ENCODE results near the gene ETNK2. TPM values are rescaled to one million over a fixed set of nuclear protein-coding genes. Genes with fewer than 3 reads are reported as not detected.

Gene ETNK2
- total and polyA plus RNA-seq, 2 of the 4 experiments (the other 2 are of a cell fraction), result 18.9 to 26.0 TPM

DNA sequence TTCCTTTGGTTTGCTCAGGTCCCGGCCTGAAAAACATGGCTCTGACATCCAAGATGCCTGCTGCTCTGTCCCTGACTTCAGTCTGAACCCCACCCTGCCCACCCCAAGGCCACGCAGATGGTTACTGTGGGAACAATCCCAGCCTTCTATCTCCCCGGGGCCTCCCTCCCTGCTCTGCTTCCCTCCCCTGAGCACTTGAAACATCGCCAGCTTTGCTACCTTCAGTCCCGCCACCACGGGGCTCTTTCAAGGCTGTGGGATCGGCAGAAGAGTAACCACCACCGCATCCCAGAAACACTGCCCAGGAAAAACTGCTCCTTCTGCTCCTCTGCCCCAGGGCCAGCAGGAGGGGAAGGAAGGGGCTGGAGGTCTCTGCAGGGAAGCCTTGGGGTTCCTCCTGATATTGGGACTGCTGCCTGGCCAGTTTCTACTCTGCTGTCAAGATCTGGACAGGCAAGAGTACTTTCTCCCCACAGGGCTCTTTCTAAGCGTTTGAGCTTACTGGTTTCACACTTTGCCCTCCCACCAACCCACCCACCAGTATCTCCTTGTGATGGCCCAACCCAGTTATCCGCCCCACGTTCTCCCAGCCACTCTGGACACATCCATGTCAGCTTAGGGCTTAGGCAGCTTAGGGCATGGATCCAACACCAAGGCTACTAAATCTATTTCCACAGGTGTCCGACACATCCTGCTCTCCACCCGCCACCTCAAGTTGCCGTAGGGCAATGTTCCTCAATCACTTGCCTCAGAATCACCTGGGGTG lies 8.4 kb downstream of the ETNK2 start:
- Histone ChIP-seq H2BK15ac (ENCODE audit: low read depth, low read length) (no peak overlapping the region), H3K4me1 (ENCODE audit: control insufficient read depth, insufficient read depth, low read length) (no peaks in the 10 kb centered on the region), H3K9me1 (ENCODE audit: insufficient read depth, low read length) (no peaks in the 10 kb centered on the region), H4K91ac (ENCODE audit: insufficient read depth, low read depth, low read length) (no peak overlapping the region), H4K20me1 (ENCODE audit: insufficient read depth, low read length) (no peaks in the 10 kb centered on the region), H2AK9ac (replicated peaks; ENCODE audit: low read depth, low read length, poor library complexity) (no peak overlapping the region), H2AK5ac (ENCODE audit: low read depth, low read length) (no peak overlapping the region), H3K56ac (ENCODE audit: extremely low read depth, insufficient read depth, low read length) (no peak overlapping the region), H3K79me1 (ENCODE audit: low read depth in 1 of 2, low read length in 2 of 2) (no peaks in the 10 kb centered on the region; a peak in 1 of 4 replicates), H3K36me3 (ENCODE audit: control insufficient read depth, insufficient read depth, low read length) (peaks cover 25% of the 10 kb centered on the region), H4K8ac (ENCODE audit: low read depth in 2 of 2, low read length in 2 of 2) (no peak overlapping the region), H3K18ac (ENCODE audit: low read depth, low read length) (no peak overlapping the region), H2BK120ac (ENCODE audit: low read depth, low read length) (no peak overlapping the region), H3K14ac (replicated peaks; ENCODE audit: low read depth, low read length) (no peak overlapping the region), H3K4me2 (ENCODE audit: low read depth, low read length) (no peak overlapping the region), H3K27me3 (ENCODE audit: control insufficient read depth, insufficient read depth, low read length) (no peaks in the 10 kb centered on the region), H3K9ac (ENCODE audit: low read depth, low read length) (no peak overlapping the region), H3K27ac (ENCODE audit: insufficient read depth, low read length) (no peak overlapping the region), H3K4ac (ENCODE audit: low read depth, low read length) (no peak overlapping the region), H2BK20ac (ENCODE audit: low read depth, low read length) (no peak overlapping the region), H4K5ac (ENCODE audit: low read depth, low read length) (no peak overlapping the region), H3K9me3 (ENCODE audit: control insufficient read depth, insufficient read depth, low read length) (no peaks in the 10 kb centered on the region), H3K23ac (ENCODE audit: low read depth, low read length) (no peak overlapping the region), H3K4me3 (ENCODE audit: insufficient read depth, low read depth, low read length) (no peak overlapping the region), H2AFZ (replicated peaks; ENCODE audit: low read length, poor library complexity) (no peak overlapping the region), H2BK5ac (ENCODE audit: low read depth, low read length, poor library complexity, severe bottlenecking) (no peak overlapping the region)
- TF ChIP-seq RFX5 (IDR thresholded peaks at IDR 0.05; ENCODE audit: low read depth, low read length) (no peak), MXI1 (IDR thresholded peaks at IDR 0.05; ENCODE audit: borderline replicate concordance, low read depth, low read length) (no peak), CEBPB (IDR thresholded peaks at IDR 0.05; ENCODE audit: low read depth, low read length) (no peak), CHD1 (IDR thresholded peaks at IDR 0.05; ENCODE audit: low read depth, low read length) (no peak), FOS (IDR thresholded peaks at IDR 0.05; ENCODE audit: low read depth, low read length) (no peak), BHLHE40 (IDR thresholded peaks at IDR 0.05; ENCODE audit: low read depth, low read length) (no peak), SMC3 (IDR thresholded peaks at IDR 0.05; ENCODE audit: low read depth, low read length) (no peak), NFE2L2 (IDR thresholded peaks at IDR 0.05; ENCODE audit: low read depth, low read length) (no peak)
- TF ChIP-seq, protein P1, sequence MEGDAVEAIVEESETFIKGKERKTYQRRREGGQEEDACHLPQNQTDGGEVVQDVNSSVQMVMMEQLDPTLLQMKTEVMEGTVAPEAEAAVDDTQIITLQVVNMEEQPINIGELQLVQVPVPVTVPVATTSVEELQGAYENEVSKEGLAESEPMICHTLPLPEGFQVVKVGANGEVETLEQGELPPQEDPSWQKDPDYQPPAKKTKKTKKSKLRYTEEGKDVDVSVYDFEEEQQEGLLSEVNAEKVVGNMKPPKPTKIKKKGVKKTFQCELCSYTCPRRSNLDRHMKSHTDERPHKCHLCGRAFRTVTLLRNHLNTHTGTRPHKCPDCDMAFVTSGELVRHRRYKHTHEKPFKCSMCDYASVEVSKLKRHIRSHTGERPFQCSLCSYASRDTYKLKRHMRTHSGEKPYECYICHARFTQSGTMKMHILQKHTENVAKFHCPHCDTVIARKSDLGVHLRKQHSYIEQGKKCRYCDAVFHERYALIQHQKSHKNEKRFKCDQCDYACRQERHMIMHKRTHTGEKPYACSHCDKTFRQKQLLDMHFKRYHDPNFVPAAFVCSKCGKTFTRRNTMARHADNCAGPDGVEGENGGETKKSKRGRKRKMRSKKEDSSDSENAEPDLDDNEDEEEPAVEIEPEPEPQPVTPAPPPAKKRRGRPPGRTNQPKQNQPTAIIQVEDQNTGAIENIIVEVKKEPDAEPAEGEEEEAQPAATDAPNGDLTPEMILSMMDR (conservative IDR thresholded peaks at IDR 0.05; ENCODE audit: low read depth, low read length), result no peak
- TF ChIP-seq, protein P2, sequence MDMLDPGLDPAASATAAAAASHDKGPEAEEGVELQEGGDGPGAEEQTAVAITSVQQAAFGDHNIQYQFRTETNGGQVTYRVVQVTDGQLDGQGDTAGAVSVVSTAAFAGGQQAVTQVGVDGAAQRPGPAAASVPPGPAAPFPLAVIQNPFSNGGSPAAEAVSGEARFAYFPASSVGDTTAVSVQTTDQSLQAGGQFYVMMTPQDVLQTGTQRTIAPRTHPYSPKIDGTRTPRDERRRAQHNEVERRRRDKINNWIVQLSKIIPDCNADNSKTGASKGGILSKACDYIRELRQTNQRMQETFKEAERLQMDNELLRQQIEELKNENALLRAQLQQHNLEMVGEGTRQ (IDR thresholded peaks at IDR 0.05; ENCODE audit: low read depth, low read length), result no peak
- TF ChIP-seq, protein P3, sequence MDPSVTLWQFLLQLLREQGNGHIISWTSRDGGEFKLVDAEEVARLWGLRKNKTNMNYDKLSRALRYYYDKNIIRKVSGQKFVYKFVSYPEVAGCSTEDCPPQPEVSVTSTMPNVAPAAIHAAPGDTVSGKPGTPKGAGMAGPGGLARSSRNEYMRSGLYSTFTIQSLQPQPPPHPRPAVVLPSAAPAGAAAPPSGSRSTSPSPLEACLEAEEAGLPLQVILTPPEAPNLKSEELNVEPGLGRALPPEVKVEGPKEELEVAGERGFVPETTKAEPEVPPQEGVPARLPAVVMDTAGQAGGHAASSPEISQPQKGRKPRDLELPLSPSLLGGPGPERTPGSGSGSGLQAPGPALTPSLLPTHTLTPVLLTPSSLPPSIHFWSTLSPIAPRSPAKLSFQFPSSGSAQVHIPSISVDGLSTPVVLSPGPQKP (IDR thresholded peaks at IDR 0.05; ENCODE audit: borderline replicate concordance, low read depth, low read length), result no peak
- ChIA-PET POLR2A (ENCODE audit: unreplicated experiment) (no interaction called here), CTCF (interaction anchor here (0.6 kb wide), 1 partner anchor 223 kb away, joined by 3 read pairs; no protein-coding TSS in a partner anchor)
- dilution Hi-C loops (cut with HindIII; ENCODE audit: low sequenced_read_pairs, unreplicated experiment), result loop anchor here (25.0 kb wide), 1 partner anchor 281 kb away; the partner anchor contains the start of gene SNRPE
- no TSS peak for BruUV-seq (replicated peaks)
- in situ Hi-C loops (cut with MboI; ENCODE audit: low sequenced_read_pairs), result no loop called here
- ATAC-seq (ENCODE audit: low read depth), result no peak
- no peak for DNase-seq
- intact Hi-C loops (cut with micrococcal nuclease), result no loop called here
- 52% methylated on average over 4 of the region's 14 CpGs; no CpG with 5 or more reads in 1 of the 2 experiments for WGBS, 2 experiments (ENCODE audit: extremely low coverage in 2 of 2, insufficient read length in 1 of 2)
